H9 (cell line): ENCODE data around the gene ITGB2. TPM values are rescaled to one million over a fixed set of nuclear protein-coding genes. Genes with fewer than 3 reads are reported as not detected.

Experiments used
- DNase-seq: peaks from one replicate; pipeline ENCODE4 v3.0.0-alpha.2; 2017
- H2AFZ ChIP-seq: one replicate; pipeline ENCODE4 v1.6.1; 2013; ENCODE audit warnings: mild to moderate bottlenecking, low read length, control low read depth, moderate library complexity
- H2AK5ac ChIP-seq: 2 replicates; pipeline ENCODE4 v1.6.1; 2013; ENCODE audit warnings: low read length, control low read depth, mixed read lengths; ENCODE audit not compliant: insufficient read length
- H2BK120ac ChIP-seq: one replicate; pipeline ENCODE4 v1.6.1; 2013; ENCODE audit warnings: low read depth, mild to moderate bottlenecking, low read length, control low read depth, inconsistent platforms; ENCODE audit not compliant: poor library complexity, severe bottlenecking
- H2BK12ac ChIP-seq: 2 replicates; pipeline ENCODE4 v1.6.1; 2013; ENCODE audit warnings: low read length, control low read depth, mixed read lengths, low read depth; ENCODE audit not compliant: insufficient read length
- H2BK15ac ChIP-seq: 2 replicates; pipeline ENCODE4 v1.6.1; 2013; ENCODE audit warnings: low read depth, low read length, control low read depth
- H2BK20ac ChIP-seq: one replicate; pipeline ENCODE4 v1.6.1; 2013; ENCODE audit warnings: low read depth, mild to moderate bottlenecking, low read length, control low read depth, inconsistent platforms; ENCODE audit not compliant: poor library complexity, severe bottlenecking
- H2BK5ac ChIP-seq: 2 replicates; pipeline ENCODE4 v1.6.1; 2013; ENCODE audit warnings: low read length, control low read depth, mixed read lengths; ENCODE audit not compliant: insufficient read length
- H3K14ac ChIP-seq: 2 replicates; pipeline ENCODE4 v1.6.1; 2013; ENCODE audit warnings: low read length, control low read depth; ENCODE audit not compliant: insufficient read depth
- H3K18ac ChIP-seq: 2 replicates; pipeline ENCODE4 v1.6.1; 2013; ENCODE audit warnings: low read depth, mild to moderate bottlenecking, mixed read lengths, low read length, control low read depth; ENCODE audit not compliant: insufficient read length
- H3K23ac ChIP-seq: 2 replicates; pipeline ENCODE4 v1.6.1; 2013; ENCODE audit warnings: low read length, control low read depth, mixed read lengths, low read depth; ENCODE audit not compliant: insufficient read length
- H3K23me2 ChIP-seq: 2 replicates; pipeline ENCODE4 v1.6.1; 2013; ENCODE audit warnings: low read depth, mild to moderate bottlenecking, mixed read lengths, low read length, control low read depth; ENCODE audit not compliant: insufficient read length, poor library complexity, severe bottlenecking
- H3K27ac ChIP-seq: 2 replicates; pipeline ENCODE4 v1.5.1; 2013; ENCODE audit warnings: low read length, control low read depth, mixed read lengths, low read depth; ENCODE audit not compliant: insufficient read length
- H3K27me3 ChIP-seq: 2 replicates; pipeline ENCODE4 v1.6.1; 2013; ENCODE audit warnings: low read length, control low read depth, inconsistent platforms; ENCODE audit not compliant: insufficient read depth
- H3K4ac ChIP-seq: 2 replicates; pipeline ENCODE4 v1.6.1; 2013; ENCODE audit warnings: low read depth, mild to moderate bottlenecking, control low read depth, inconsistent platforms, low read length, moderate library complexity
- H3K4me1 ChIP-seq: 2 replicates; pipeline ENCODE4 v1.6.1; 2013; ENCODE audit warnings: low read length, control low read depth, inconsistent platforms; ENCODE audit not compliant: insufficient read depth
- H3K4me2 ChIP-seq: 2 replicates; pipeline ENCODE4 v1.6.1; 2013; ENCODE audit warnings: low read length, control low read depth, mixed read lengths; ENCODE audit not compliant: insufficient read length, insufficient read depth
- H3K56ac ChIP-seq: 2 replicates; pipeline ENCODE4 v1.6.1; 2013; ENCODE audit warnings: low read depth, mild to moderate bottlenecking, mixed read lengths, low read length, control low read depth; ENCODE audit not compliant: insufficient read length
- H3K79me1 ChIP-seq: 2 replicates; pipeline ENCODE4 v1.6.1; 2013; ENCODE audit warnings: low read depth, mild to moderate bottlenecking, moderate library complexity, low read length, control low read depth, inconsistent platforms; ENCODE audit not compliant: insufficient read depth, poor library complexity, severe bottlenecking
- H3K79me2 ChIP-seq: 2 replicates; pipeline ENCODE4 v1.6.1; 2013; ENCODE audit warnings: low read length, control low read depth, inconsistent platforms; ENCODE audit not compliant: insufficient read depth
- H3K9ac ChIP-seq: 2 replicates; pipeline ENCODE4 v1.6.1; 2013; ENCODE audit warnings: low read length, control low read depth, mixed read lengths; ENCODE audit not compliant: insufficient read length; ENCODE audit errors: extremely low read depth
- H3K9me3 ChIP-seq: one replicate; pipeline ENCODE4 v1.6.1; 2013; ENCODE audit warnings: low read depth, low read length, inconsistent platforms; ENCODE audit not compliant: control insufficient read depth
- H3T11ph ChIP-seq: one replicate; pipeline ENCODE4 v1.6.1; 2013; ENCODE audit warnings: mild to moderate bottlenecking, low read length, control low read depth, inconsistent platforms
- H4K20me1 ChIP-seq: one replicate; pipeline ENCODE4 v1.6.1; 2013; ENCODE audit not compliant: control insufficient read depth, insufficient read length, insufficient read depth
- H4K5ac ChIP-seq: 2 replicates; pipeline ENCODE4 v1.6.1; 2013; ENCODE audit warnings: low read depth, mild to moderate bottlenecking, mixed read lengths, low read length, control low read depth; ENCODE audit not compliant: insufficient read length
- H4K8ac ChIP-seq: replicated peaks from 2 replicates; pipeline ENCODE4 v1.6.1; 2013; ENCODE audit warnings: low read length, control low read depth, mixed read lengths, low read depth; ENCODE audit not compliant: insufficient read length
- H4K91ac ChIP-seq: 2 replicates; pipeline ENCODE4 v1.6.1; 2013; ENCODE audit warnings: low read depth, mild to moderate bottlenecking, moderate library complexity, mixed read lengths, low read length, control low read depth; ENCODE audit not compliant: insufficient read length
- H3K27ac Mint-ChIP-seq, 3 experiments: 2 replicates in 2 of 3; 3 replicates in 1 of 3; pipeline ENCODE4 v1.8.0; 2020 to 2021; ENCODE audit warnings: mixed read lengths in 3 of 3, mild to moderate bottlenecking in 1 of 3, moderate library complexity in 1 of 3
- H3K27me3 Mint-ChIP-seq: 2 replicates; pipeline ENCODE4 v1.8.0; 2021; ENCODE audit warnings: low read depth, mild to moderate bottlenecking, moderate library complexity, mixed read lengths
- H3K36me3 Mint-ChIP-seq, 3 experiments: 2 replicates in 2 of 3; 3 replicates in 1 of 3; pipeline ENCODE4 v1.8.0; 2020 to 2021; ENCODE audit warnings: low read depth in 3 of 3, mixed read lengths in 3 of 3; ENCODE audit not compliant: insufficient read depth in 1 of 3
- H3K4me1 Mint-ChIP-seq, 2 experiments: 2 replicates each; pipeline ENCODE4 v1.8.0; 2020; ENCODE audit warnings: mixed read lengths in 2 of 2
- H3K4me3 Mint-ChIP-seq, 2 experiments: 2 replicates in 1 of 2; 3 replicates in 1 of 2; pipeline ENCODE4 v1.8.0; 2020 to 2021; ENCODE audit warnings: mild to moderate bottlenecking in 2 of 2, mixed read lengths in 2 of 2, moderate library complexity in 1 of 2
- H3K9me3 Mint-ChIP-seq, 2 experiments: 2 replicates in 1 of 2; 3 replicates in 1 of 2; pipeline ENCODE4 v1.8.0; 2020; ENCODE audit warnings: mild to moderate bottlenecking in 2 of 2, mixed read lengths in 2 of 2, moderate library complexity in 1 of 2
- WGBS: extraction: QIAGEN DNeasy Blood & Tissue Kit; methylation state at CpG from one replicate; pipeline ENCODE4 v1.1.7; 2013; ENCODE audit warnings: missing lambda C conversion rate, low lambda C conversion rate, mixed read lengths; ENCODE audit not compliant: insufficient read length; ENCODE audit errors: extremely low coverage; 5-methylcytosine and 5-hydroxymethylcytosine counted together
- total RNA-seq: library from RNA; stranded (reverse); gene quantifications from 2 replicates; pipeline ENCODE4 v1.2.1, GENCODE V29; 2021
- TF ChIP-seq, protein P1 (sequence below): fragments of 200-600 bp; sonication (generic); conservative IDR thresholded peaks from 3 replicates; pipeline ENCODE4 v1.8.0; 2021; ENCODE audit warnings: antibody characterized with exemption, mild to moderate bottlenecking

Gene ITGB2
- total RNA-seq, 1 experiment from 2014 or later = 1.1 TPM

DNA sequence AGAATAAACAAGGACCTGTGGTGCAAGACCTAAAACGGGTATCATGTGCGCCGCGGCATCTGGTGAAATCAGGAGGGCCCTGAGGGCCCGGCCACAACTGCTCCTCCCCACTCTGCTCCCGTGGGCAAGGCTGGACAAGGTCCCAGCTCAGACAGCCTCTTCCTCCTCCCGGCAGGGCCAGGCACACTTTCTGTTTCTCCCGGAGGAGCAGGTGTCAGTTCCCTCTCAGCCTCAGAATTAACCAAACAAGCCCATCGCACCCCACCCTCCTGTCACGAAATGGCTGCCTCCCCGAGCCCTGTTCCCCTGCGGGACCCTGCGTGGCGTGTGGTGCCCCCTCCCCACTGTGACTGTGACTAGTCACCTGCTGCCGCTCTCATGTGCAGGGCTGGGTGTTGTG lies 62.4 kb downstream of the ITGB2 start:
- no peak overlapping the region for H2BK120ac ChIP-seq
- WGBS = no CpG with 5 or more reads among the region's 15 CpGs
- H3K79me2 ChIP-seq = peaks cover 8% of the 10 kb centered on the region; the same call in 1 of the 2 replicates
- H3K56ac ChIP-seq = no peak overlapping the region
- no peak overlapping the region for H3K27ac ChIP-seq
- no peak overlapping the region for H3T11ph ChIP-seq
- no peak overlapping the region for H3K14ac ChIP-seq
- TF ChIP-seq, protein P1, sequence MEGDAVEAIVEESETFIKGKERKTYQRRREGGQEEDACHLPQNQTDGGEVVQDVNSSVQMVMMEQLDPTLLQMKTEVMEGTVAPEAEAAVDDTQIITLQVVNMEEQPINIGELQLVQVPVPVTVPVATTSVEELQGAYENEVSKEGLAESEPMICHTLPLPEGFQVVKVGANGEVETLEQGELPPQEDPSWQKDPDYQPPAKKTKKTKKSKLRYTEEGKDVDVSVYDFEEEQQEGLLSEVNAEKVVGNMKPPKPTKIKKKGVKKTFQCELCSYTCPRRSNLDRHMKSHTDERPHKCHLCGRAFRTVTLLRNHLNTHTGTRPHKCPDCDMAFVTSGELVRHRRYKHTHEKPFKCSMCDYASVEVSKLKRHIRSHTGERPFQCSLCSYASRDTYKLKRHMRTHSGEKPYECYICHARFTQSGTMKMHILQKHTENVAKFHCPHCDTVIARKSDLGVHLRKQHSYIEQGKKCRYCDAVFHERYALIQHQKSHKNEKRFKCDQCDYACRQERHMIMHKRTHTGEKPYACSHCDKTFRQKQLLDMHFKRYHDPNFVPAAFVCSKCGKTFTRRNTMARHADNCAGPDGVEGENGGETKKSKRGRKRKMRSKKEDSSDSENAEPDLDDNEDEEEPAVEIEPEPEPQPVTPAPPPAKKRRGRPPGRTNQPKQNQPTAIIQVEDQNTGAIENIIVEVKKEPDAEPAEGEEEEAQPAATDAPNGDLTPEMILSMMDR = no peak
- no peak overlapping the region for H3K9ac ChIP-seq
- H2BK15ac ChIP-seq = no peak overlapping the region
- Mint-ChIP-seq H3K4me1 (peaks cover 6% of the 10 kb centered on the region in 2 experiments; a peak in 3 of 4 replicates), H3K4me3 (no peak overlapping the region), H3K27ac (no peak overlapping the region; a peak in 1 of 7 replicates), H3K36me3 (peaks cover 43 to 78% (median 74%) of the 10 kb centered on the region in 3 experiments; a peak in 6 of 7 replicates), H3K9me3 (no peaks in the 10 kb centered on the region), H3K27me3 (no peaks in the 10 kb centered on the region)
- no peak overlapping the region for H4K91ac ChIP-seq
- peaks cover 3% of the 10 kb centered on the region for H4K20me1 ChIP-seq
- H3K27me3 ChIP-seq = no peaks in the 10 kb centered on the region
- DNase-seq = no peak
- no peaks in the 10 kb centered on the region for H3K23me2 ChIP-seq
- H4K5ac ChIP-seq = no peak overlapping the region
- no peak overlapping the region for H2BK5ac ChIP-seq
- H4K8ac ChIP-seq = no peak overlapping the region
- H3K9me3 ChIP-seq = no peaks in the 10 kb centered on the region
- H2AFZ ChIP-seq = no peak overlapping the region
- no peaks in the 10 kb centered on the region for H3K79me1 ChIP-seq
- no peak overlapping the region for H3K4ac ChIP-seq
- H3K4me2 ChIP-seq = no peak overlapping the region
- H3K23ac ChIP-seq = no peak overlapping the region
- H2BK20ac ChIP-seq = no peak overlapping the region
- H3K4me1 ChIP-seq = no peaks in the 10 kb centered on the region
- no peak overlapping the region for H3K18ac ChIP-seq
- no peak overlapping the region for H2AK5ac ChIP-seq
- H2BK12ac ChIP-seq = no peak overlapping the region
